DOHH2 (cell line): Measurements from ENCODE around the gene YTHDF2.

Source experiments
- EZH2phosphoT487 ChIP-seq: fragments of 200-600 bp; sonication (generic); IDR thresholded peaks from 2 replicates; pipeline ENCODE4 v1.6.1; 2017; ENCODE audit warnings: borderline replicate concordance, mild to moderate bottlenecking, antibody characterized with exemption, low read length, moderate library complexity, mixed read lengths
- TF ChIP-seq, protein P1 (sequence below): fragments of 200-600 bp; sonication (generic); IDR thresholded peaks from one replicate; pipeline ENCODE4 v1.5.1; 2014; ENCODE audit warnings: antibody characterized with exemption, mild to moderate bottlenecking, low read depth, low read length; ENCODE audit not compliant: poor library complexity, severe bottlenecking

DNA sequence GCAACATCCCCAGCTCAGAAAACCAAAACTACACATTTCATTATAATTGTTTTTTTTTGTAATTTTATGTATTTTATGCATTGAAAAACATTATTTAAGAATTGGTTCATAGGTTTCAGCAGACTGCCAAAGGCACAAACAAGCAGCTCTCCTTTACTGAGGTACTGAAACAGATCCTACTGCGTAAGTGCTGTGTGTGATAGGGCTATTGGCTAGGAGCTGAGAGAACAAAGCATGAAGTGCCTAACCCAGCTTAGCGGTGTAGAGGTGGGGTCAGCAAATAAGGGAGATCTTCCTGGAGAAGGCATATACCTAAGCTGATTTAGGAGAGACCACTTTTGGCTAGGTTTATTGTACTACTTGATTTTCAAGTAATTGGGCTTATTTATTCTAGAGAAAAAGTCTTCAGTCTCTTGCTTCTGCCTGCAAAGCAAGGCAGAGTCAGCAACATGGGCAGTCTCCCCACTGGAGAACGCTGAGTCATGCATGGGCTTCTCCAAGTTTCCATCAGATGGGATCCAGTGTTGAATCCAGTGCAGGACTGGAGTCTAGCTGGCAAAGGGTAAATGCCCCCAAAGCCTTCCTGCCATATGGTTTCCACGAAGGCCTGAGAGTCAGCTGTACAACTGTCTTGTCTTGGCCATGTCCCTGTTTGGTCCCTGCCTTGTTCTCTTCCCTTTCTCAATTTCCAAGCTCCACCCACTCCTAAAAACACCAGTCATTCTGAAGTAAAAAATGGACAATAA, 18.0 kb upstream of the YTHDF2 start:
- TF ChIP-seq, protein P1, sequence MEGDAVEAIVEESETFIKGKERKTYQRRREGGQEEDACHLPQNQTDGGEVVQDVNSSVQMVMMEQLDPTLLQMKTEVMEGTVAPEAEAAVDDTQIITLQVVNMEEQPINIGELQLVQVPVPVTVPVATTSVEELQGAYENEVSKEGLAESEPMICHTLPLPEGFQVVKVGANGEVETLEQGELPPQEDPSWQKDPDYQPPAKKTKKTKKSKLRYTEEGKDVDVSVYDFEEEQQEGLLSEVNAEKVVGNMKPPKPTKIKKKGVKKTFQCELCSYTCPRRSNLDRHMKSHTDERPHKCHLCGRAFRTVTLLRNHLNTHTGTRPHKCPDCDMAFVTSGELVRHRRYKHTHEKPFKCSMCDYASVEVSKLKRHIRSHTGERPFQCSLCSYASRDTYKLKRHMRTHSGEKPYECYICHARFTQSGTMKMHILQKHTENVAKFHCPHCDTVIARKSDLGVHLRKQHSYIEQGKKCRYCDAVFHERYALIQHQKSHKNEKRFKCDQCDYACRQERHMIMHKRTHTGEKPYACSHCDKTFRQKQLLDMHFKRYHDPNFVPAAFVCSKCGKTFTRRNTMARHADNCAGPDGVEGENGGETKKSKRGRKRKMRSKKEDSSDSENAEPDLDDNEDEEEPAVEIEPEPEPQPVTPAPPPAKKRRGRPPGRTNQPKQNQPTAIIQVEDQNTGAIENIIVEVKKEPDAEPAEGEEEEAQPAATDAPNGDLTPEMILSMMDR: no peak
- no peak for TF ChIP-seq EZH2phosphoT487
